ENCODE data around the gene TBC1D14. TPM values are rescaled to one million over a fixed set of nuclear protein-coding genes. Genes with fewer than 3 reads are reported as not detected.

TBC1D14 gene
- total and polyA plus RNA-seq, 2 donors from 2014 or later, result 44.9 to 77.7 TPM

DNA sequence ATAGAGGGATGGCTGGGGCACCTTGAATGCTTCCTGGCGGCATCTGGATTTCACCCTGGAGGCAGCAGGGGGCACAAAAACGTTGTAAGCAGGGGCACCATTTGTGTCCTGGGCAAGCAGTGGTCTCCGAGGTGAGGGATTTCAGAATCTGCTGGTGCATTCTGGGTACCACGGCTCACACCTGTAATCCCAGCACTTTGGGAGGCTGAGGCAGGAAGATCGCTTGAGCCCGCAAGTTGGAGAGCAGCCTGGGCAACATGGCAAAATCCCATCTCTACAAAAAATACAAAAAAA lies 16.8 kb upstream of the TBC1D14 start:
- no peak for FAIRE-seq
- Histone ChIP-seq H3K27ac (ENCODE audit: low read depth in 2 of 2, low read length in 2 of 2) (peak overlapping the region; percentile 16 to 68), H3K9ac (ENCODE audit: low read length in 3 of 3) (no peak overlapping the region)

DNA sequence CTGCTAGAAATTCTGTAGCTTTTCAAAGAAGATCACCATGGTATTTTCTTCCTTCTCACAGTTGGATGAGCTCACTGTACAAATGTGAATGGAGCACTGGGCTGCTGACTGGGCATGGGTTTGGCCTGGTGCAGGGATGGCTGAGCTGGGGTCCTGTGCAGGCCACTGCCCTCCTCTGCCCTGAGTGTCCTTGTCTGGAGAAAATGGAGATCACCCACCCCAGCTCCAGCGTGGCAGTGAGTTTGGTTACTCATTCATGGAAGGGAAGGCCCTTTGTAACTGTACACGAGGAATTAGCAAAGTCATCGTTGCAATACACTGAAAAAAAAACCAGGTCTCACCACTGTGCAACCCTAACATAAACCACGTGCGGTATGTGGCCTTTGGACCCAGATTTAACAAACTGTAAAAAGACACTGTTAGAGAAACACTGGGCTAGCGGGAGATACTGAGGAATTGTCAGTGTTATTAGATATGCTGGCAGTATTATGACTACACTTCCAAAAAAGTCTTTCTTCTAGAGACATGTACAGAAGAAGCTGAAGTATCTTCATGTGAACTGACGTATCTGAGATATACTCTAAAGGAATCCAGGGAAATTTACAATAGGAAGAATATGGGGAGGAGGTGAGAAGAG lies 16.1 kb upstream of the TBC1D14 start:
- no peaks in the 10 kb centered on the region for H3K36me3 ChIP-seq (ENCODE audit: control insufficient read depth in 2 of 3, insufficient read depth in 3 of 3, low read length in 3 of 3)
- peak overlapping the region; percentile 56 to 68 for H3K27ac ChIP-seq (ENCODE audit: low read depth in 2 of 2, low read length in 2 of 2)
- intact Hi-C loops (cut with DNase I), result no loop called here
- no peaks in the 10 kb centered on the region for H3K9me3 ChIP-seq (ENCODE audit: control insufficient read depth in 2 of 3, insufficient read depth in 1 of 3, low read length in 3 of 3)
- no peak for FAIRE-seq
- peaks cover 0 to 29% (median 19%) of the 10 kb centered on the region in 3 donors for H3K4me1 ChIP-seq (ENCODE audit: control insufficient read depth in 2 of 3, insufficient read depth in 2 of 3, low read depth in 1 of 3, low read length in 3 of 3)
- H3K4me3 ChIP-seq (ENCODE audit: low read length in 3 of 3), result no peak overlapping the region
- no peaks in the 10 kb centered on the region for H3K27me3 ChIP-seq (ENCODE audit: control insufficient read depth, insufficient read depth, low read length)
- DNase-seq, result peak in 4 of 5 donors; percentile 77 to 90 (median 84)
- TF ChIP-seq CTCF (IDR thresholded peaks at IDR 0.05; ENCODE audit: borderline replicate concordance, extremely low read depth, insufficient read depth), result no peak
- H3K9ac ChIP-seq (ENCODE audit: low read length in 3 of 3), result no peak overlapping the region

More for the DNA sequence above, 16.8 kb upstream of the TBC1D14 start:
- intact Hi-C loops (cut with DNase I), result no loop called here
- Histone ChIP-seq H3K4me3 (ENCODE audit: low read length in 3 of 3) (no peak overlapping the region), H3K9me3 (ENCODE audit: control insufficient read depth in 2 of 3, insufficient read depth in 1 of 3, low read length in 3 of 3) (no peaks in the 10 kb centered on the region), H3K36me3 (ENCODE audit: control insufficient read depth in 2 of 3, insufficient read depth in 3 of 3, low read length in 3 of 3) (no peaks in the 10 kb centered on the region), H3K4me1 (ENCODE audit: control insufficient read depth in 2 of 3, insufficient read depth in 2 of 3, low read depth in 1 of 3, low read length in 3 of 3) (peaks cover 0 to 29% (median 23%) of the 10 kb centered on the region in 3 donors), H3K27me3 (ENCODE audit: control insufficient read depth, insufficient read depth, low read length) (no peaks in the 10 kb centered on the region)
- no peak for TF ChIP-seq CTCF (IDR thresholded peaks at IDR 0.05; ENCODE audit: borderline replicate concordance, extremely low read depth, insufficient read depth)
- peak in 1 of 5 donors; percentile 33 for DNase-seq

- FAIRE-seq (no peak), DNase-seq (no peak)
- Histone ChIP-seq H3K9ac (ENCODE audit: low read length in 3 of 3) (no peak overlapping the region), H3K36me3 (ENCODE audit: control insufficient read depth in 2 of 3, insufficient read depth in 3 of 3, low read length in 3 of 3) (no peaks in the 10 kb centered on the region), H3K27ac (ENCODE audit: low read depth in 2 of 2, low read length in 2 of 2) (peak overlapping the region in 1 of 2 donors; percentile 54), H3K4me1 (ENCODE audit: control insufficient read depth in 2 of 3, insufficient read depth in 2 of 3, low read depth in 1 of 3, low read length in 3 of 3) (peaks cover 0 to 29% (median 19%) of the 10 kb centered on the region in 3 donors), H3K4me3 (ENCODE audit: low read length in 3 of 3) (no peak overlapping the region), H3K9me3 (ENCODE audit: control insufficient read depth in 2 of 3, insufficient read depth in 1 of 3, low read length in 3 of 3) (no peaks in the 10 kb centered on the region), H3K27me3 (ENCODE audit: control insufficient read depth, insufficient read depth, low read length) (no peaks in the 10 kb centered on the region)
- intact Hi-C loops (cut with DNase I), result no loop called here
- TF ChIP-seq CTCF (IDR thresholded peaks at IDR 0.05; ENCODE audit: borderline replicate concordance, extremely low read depth, insufficient read depth), result no peak
Measured at GRCh38 chr4:6894086-6894478, 15.5 kb upstream of the TBC1D14 start.

Data from kidney (tissue), 14 donors.